HG03571 (cell line): ENCODE data around the gene APRT.

Source experiments
- ATAC-seq: cut with Tn5 transposase; IDR thresholded peaks from one replicate; pipeline ENCODE4 v1.9.1; 2021; ENCODE audit not compliant: unreplicated experiment

APRT gene

GRCh38 chr16:88809068-88809675 lies 2.6 kb downstream of the APRT start:
- no peak for ATAC-seq

GRCh38 chr16:88807626-88808453 lies 3.9 kb downstream of the APRT start:
- no peak for ATAC-seq

- ATAC-seq = no peak
Measured at GRCh38 chr16:88807142-88807625, 4.5 kb downstream of the APRT start.

GRCh38 chr16:88806491-88807111 lies 5.1 kb downstream of the APRT start:
- ATAC-seq = no peak

- no peak for ATAC-seq
Measured at GRCh38 chr16:88805887-88806393, 5.8 kb downstream of the APRT start.

- ATAC-seq = no peak
Measured at GRCh38 chr16:88805340-88805715, 6.4 kb downstream of the APRT start.

GRCh38 chr16:88804552-88805339 lies 7.0 kb downstream of the APRT start:
- ATAC-seq = no peak

GRCh38 chr16:88804173-88804551 lies 7.6 kb downstream of the APRT start:
- no peak for ATAC-seq

- no peak for ATAC-seq
Measured at GRCh38 chr16:88803264-88803987, 8.3 kb downstream of the APRT start, which contains the start of gene CDT1. Gene CDT1, plus strand, starts transcription at chr16:88803789. Its CDS starts 43 bp downstream, at chr16:88803832.

GRCh38 chr16:88800277-88800592 lies 11.5 kb downstream of the APRT start:
- ATAC-seq = no peak

GRCh38 chr16:88799569-88800276 lies 12.0 kb downstream of the APRT start:
- no peak for ATAC-seq

GRCh38 chr16:88798772-88799455 lies 12.8 kb downstream of the APRT start:
- no peak for ATAC-seq

- no peak for ATAC-seq
Measured at GRCh38 chr16:88798073-88798472, 13.7 kb downstream of the APRT start.

GRCh38 chr16:88796278-88796677 lies 15.4 kb downstream of the APRT start:
- ATAC-seq = no peak

- no peak for ATAC-seq
Measured at GRCh38 chr16:88793251-88793954, 18.3 kb downstream of the APRT start.

GRCh38 chr16:88792668-88793250 lies 19.0 kb downstream of the APRT start:
- no peak for ATAC-seq

GRCh38 chr16:88792078-88792550 lies 19.6 kb downstream of the APRT start:
- ATAC-seq = no peak
